Choroid plexus epithelial cell (primary cell): Measurements from ENCODE around the gene SCYGR5.
A peak's percentile ranks its signal among the peaks of the same experiment; 100 is the strongest.

Experiments used
- DNase-seq: peaks from one replicate; pipeline ENCODE4 v3.0.0-alpha.2; 2010; ENCODE audit warnings: low read depth
- H3K4me3 ChIP-seq: 2 replicates; pipeline ENCODE4 v1.5.1; 2011; ENCODE audit warnings: low read depth, mild to moderate bottlenecking, control low read depth, low read length, moderate library complexity
- CTCF ChIP-seq: conservative IDR thresholded peaks from 2 replicates; pipeline ENCODE4 v1.5.1; 2011; ENCODE audit warnings: low read depth, mild to moderate bottlenecking, control low read depth, inconsistent platforms, low read length, moderate library complexity

SCYGR5 gene

GRCh38 chr2:227703961-227704360, 37.4 kb downstream of the SCYGR5 start:
- TF ChIP-seq CTCF = no peak
- H3K4me3 ChIP-seq = no peak overlapping the region
- DNase-seq = peak; percentile 34

- no peak for TF ChIP-seq CTCF
- DNase-seq = no peak
- no peak overlapping the region for H3K4me3 ChIP-seq
These were observed 40.3 kb downstream of the SCYGR5 start for GRCh38 chr2:227706859-227707258.

GRCh38 chr2:227707390-227707789, 40.8 kb downstream of the SCYGR5 start:
- DNase-seq = no peak
- TF ChIP-seq CTCF = no peak
- H3K4me3 ChIP-seq = no peak overlapping the region

DNA sequence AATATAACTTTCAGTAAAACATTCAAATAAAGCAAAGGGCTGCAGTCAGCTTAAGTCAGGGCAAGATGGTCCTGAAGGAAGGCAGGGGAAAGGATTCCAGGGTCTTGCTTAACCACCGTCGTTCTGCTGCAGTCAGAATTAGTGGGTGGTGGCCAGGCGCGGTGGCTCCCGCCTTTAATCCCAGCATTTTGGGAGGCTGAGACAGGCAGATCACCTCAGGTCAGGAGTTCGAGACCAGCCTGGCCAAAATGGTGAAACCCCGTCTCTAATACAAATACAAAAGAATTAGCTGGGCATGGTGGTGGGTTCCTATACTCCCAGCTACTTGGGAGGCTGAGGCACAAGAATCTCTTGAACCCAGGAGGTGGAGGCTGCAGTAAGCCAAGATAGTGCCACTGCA, 44.4 kb downstream of the SCYGR5 start:
- DNase-seq = no peak
- no peak for TF ChIP-seq CTCF
- no peak overlapping the region for H3K4me3 ChIP-seq

- H3K4me3 ChIP-seq = no peak overlapping the region
- no peak for TF ChIP-seq CTCF
- no peak for DNase-seq
These were observed 46.7 kb downstream of the SCYGR5 start for GRCh38 chr2:227713291-227713690.

- no peak overlapping the region for H3K4me3 ChIP-seq
- no peak for TF ChIP-seq CTCF
- DNase-seq = no peak
These were observed 49.9 kb downstream of the SCYGR5 start for GRCh38 chr2:227716501-227716900.
